ENCODE data around the gene EFCAB11. TPM values are rescaled to one million over a fixed set of nuclear protein-coding genes. Genes with fewer than 3 reads are reported as not detected.

EFCAB11 gene
- total RNA-seq: 5.6 to 11.3 TPM (median 7.7 TPM) in 3 replicates
- long read RNA-seq, partial matches to known transcripts: 0 of 8 reads
- long read RNA-seq, other reads (novel, unspliced or antisense): 3 of 8 reads

GRCh38 chr14:89954070-89955021, at the start of gene EFCAB11:
Gene EFCAB11 (minus strand): TSS chr14:89954730. CDS start chr14:89954660, 70 bp downstream.
- peaks cover 30% of the 10 kb centered on the region for H3K4me1 Mint-ChIP-seq (ENCODE audit: low read depth)
- H3K9me3 Mint-ChIP-seq (ENCODE audit: low read depth): no peaks in the 10 kb centered on the region
- H3K4me3 Mint-ChIP-seq (ENCODE audit: unreplicated experiment): peak within 1 kb of the TSS; percentile 99
- TF ChIP-seq CTCF (IDR thresholded peaks at IDR 0.05): peak; percentile 66
- peak; percentile 98 for DNase-seq (ENCODE audit: low spot score)
- H3K36me3 Mint-ChIP-seq (ENCODE audit: low read depth): no peaks in the 10 kb centered on the region
- H3K27ac Mint-ChIP-seq (ENCODE audit: unreplicated experiment): peak within 1 kb of the TSS; percentile 98
- no peaks in the 10 kb centered on the region for H3K27me3 Mint-ChIP-seq (ENCODE audit: low read depth)

GRCh38 chr14:90003526-90004307, 49.2 kb upstream of the EFCAB11 start:
- Mint-ChIP-seq H3K9me3 (ENCODE audit: low read depth) (no peaks in the 10 kb centered on the region), H3K36me3 (ENCODE audit: low read depth) (peaks cover 11% of the 10 kb centered on the region), H3K27ac (ENCODE audit: unreplicated experiment) (no peak overlapping the region), H3K4me1 (ENCODE audit: low read depth) (no peaks in the 10 kb centered on the region), H3K27me3 (ENCODE audit: low read depth) (no peaks in the 10 kb centered on the region), H3K4me3 (ENCODE audit: unreplicated experiment) (no peak overlapping the region)
- no peak for DNase-seq (ENCODE audit: low spot score)
- no peak for TF ChIP-seq CTCF (IDR thresholded peaks at IDR 0.05)

GRCh38 chr14:90000935-90001334, 46.4 kb upstream of the EFCAB11 start:
- no peak for DNase-seq (ENCODE audit: low spot score)
- H3K27me3 Mint-ChIP-seq (ENCODE audit: low read depth): no peaks in the 10 kb centered on the region
- no peaks in the 10 kb centered on the region for H3K4me1 Mint-ChIP-seq (ENCODE audit: low read depth)
- H3K9me3 Mint-ChIP-seq (ENCODE audit: low read depth): no peaks in the 10 kb centered on the region
- TF ChIP-seq CTCF (IDR thresholded peaks at IDR 0.05): no peak
- no peak overlapping the region for H3K4me3 Mint-ChIP-seq (ENCODE audit: unreplicated experiment)
- H3K36me3 Mint-ChIP-seq (ENCODE audit: low read depth): peaks cover 17% of the 10 kb centered on the region
- H3K27ac Mint-ChIP-seq (ENCODE audit: unreplicated experiment): no peak overlapping the region

GRCh38 chr14:89996963-89997362, 42.4 kb upstream of the EFCAB11 start:
- TF ChIP-seq CTCF (IDR thresholded peaks at IDR 0.05): no peak
- no peak overlapping the region for H3K27ac Mint-ChIP-seq (ENCODE audit: unreplicated experiment)
- H3K9me3 Mint-ChIP-seq (ENCODE audit: low read depth): no peaks in the 10 kb centered on the region
- H3K27me3 Mint-ChIP-seq (ENCODE audit: low read depth): no peaks in the 10 kb centered on the region
- H3K4me3 Mint-ChIP-seq (ENCODE audit: unreplicated experiment): no peak overlapping the region
- no peaks in the 10 kb centered on the region for H3K4me1 Mint-ChIP-seq (ENCODE audit: low read depth)
- H3K36me3 Mint-ChIP-seq (ENCODE audit: low read depth): peaks cover 33% of the 10 kb centered on the region
- no peak for DNase-seq (ENCODE audit: low spot score)

GRCh38 chr14:89992273-89992672, 37.7 kb upstream of the EFCAB11 start:
- no peak overlapping the region for H3K27ac Mint-ChIP-seq (ENCODE audit: unreplicated experiment)
- no peak for DNase-seq (ENCODE audit: low spot score)
- H3K4me3 Mint-ChIP-seq (ENCODE audit: unreplicated experiment): no peak overlapping the region
- TF ChIP-seq CTCF (IDR thresholded peaks at IDR 0.05): no peak
- H3K4me1 Mint-ChIP-seq (ENCODE audit: low read depth): no peaks in the 10 kb centered on the region
- H3K36me3 Mint-ChIP-seq (ENCODE audit: low read depth): peaks cover 35% of the 10 kb centered on the region
- H3K9me3 Mint-ChIP-seq (ENCODE audit: low read depth): no peaks in the 10 kb centered on the region
- no peaks in the 10 kb centered on the region for H3K27me3 Mint-ChIP-seq (ENCODE audit: low read depth)

Data from chondrocyte (in vitro differentiated cells).